Astrocyte (in vitro differentiated cells and primary cell): ENCODE results near the gene AP3S2. TPM values are rescaled to one million over a fixed set of nuclear protein-coding genes. Genes with fewer than 3 reads are reported as not detected.

Source experiments
- DNase-seq: peaks from one replicate; pipeline ENCODE4 v3.0.0-alpha.2; 2010; ENCODE audit warnings: low read depth
- FAIRE-seq: peaks from 2 replicates; lab custom pipeline; 2011; peaks lifted over from hg19 to GRCh38; lab: Jason Lieb, UNC
- H2AFZ ChIP-seq: 2 replicates; pipeline ENCODE4 v1.6.0; 2012; ENCODE audit warnings: low read depth, low read length, inconsistent platforms
- H3K27ac ChIP-seq: 2 replicates; pipeline ENCODE4 v1.5.1; 2011; ENCODE audit warnings: low read depth, low read length, inconsistent platforms
- H3K27me3 ChIP-seq: 2 replicates; pipeline ENCODE4 v1.6.0; 2011; ENCODE audit warnings: low read length, inconsistent platforms; ENCODE audit not compliant: insufficient read depth
- H3K36me3 ChIP-seq: 2 replicates; pipeline ENCODE4 v1.5.1; 2011; ENCODE audit warnings: low read length, inconsistent platforms; ENCODE audit not compliant: insufficient read depth
- H3K4me1 ChIP-seq: 2 replicates; pipeline ENCODE4 v1.5.1; 2011; ENCODE audit warnings: low read length, inconsistent platforms; ENCODE audit not compliant: insufficient read depth
- H3K4me2 ChIP-seq: 2 replicates; pipeline ENCODE4 v1.6.0; 2012; ENCODE audit warnings: low read length, inconsistent platforms
- H3K4me3 ChIP-seq: 2 replicates; pipeline ENCODE4 v1.5.1; 2011; ENCODE audit warnings: low read depth, mild to moderate bottlenecking, low read length, inconsistent platforms; ENCODE audit not compliant: insufficient read depth
- H3K79me2 ChIP-seq: 2 replicates; pipeline ENCODE4 v1.6.0; 2012; ENCODE audit warnings: mild to moderate bottlenecking, low read length, inconsistent platforms; ENCODE audit not compliant: insufficient read depth
- H3K9ac ChIP-seq: 2 replicates; pipeline ENCODE4 v1.6.0; 2012; ENCODE audit warnings: mild to moderate bottlenecking, low read length, inconsistent platforms
- H3K9me3 ChIP-seq: 2 replicates; pipeline ENCODE4 v1.5.1; 2012; ENCODE audit warnings: low read depth, mild to moderate bottlenecking, low read length, inconsistent platforms; ENCODE audit not compliant: insufficient read depth
- H4K20me1 ChIP-seq: 2 replicates; pipeline ENCODE4 v1.6.0; 2012; ENCODE audit warnings: low read length, inconsistent platforms; ENCODE audit not compliant: insufficient read depth
- H3K27ac Mint-ChIP-seq: one replicate; pipeline ENCODE4 v1.8.0; 2021; ENCODE audit warnings: mild to moderate bottlenecking, mixed read lengths; ENCODE audit not compliant: unreplicated experiment
- H3K27me3 Mint-ChIP-seq: one replicate; pipeline ENCODE4 v1.8.0; 2021; ENCODE audit warnings: low read depth, mixed read lengths; ENCODE audit not compliant: unreplicated experiment
- H3K36me3 Mint-ChIP-seq: one replicate; pipeline ENCODE4 v1.8.0; 2021; ENCODE audit warnings: low read depth, mixed read lengths; ENCODE audit not compliant: unreplicated experiment
- H3K4me1 Mint-ChIP-seq: one replicate; pipeline ENCODE4 v1.8.0; 2021; ENCODE audit warnings: low read depth, mixed read lengths; ENCODE audit not compliant: unreplicated experiment
- H3K4me3 Mint-ChIP-seq: one replicate; pipeline ENCODE4 v1.8.0; 2021; ENCODE audit warnings: mild to moderate bottlenecking, moderate library complexity, mixed read lengths; ENCODE audit not compliant: unreplicated experiment
- H3K9me3 Mint-ChIP-seq: one replicate; pipeline ENCODE4 v1.8.0; 2021; ENCODE audit warnings: mild to moderate bottlenecking, mixed read lengths; ENCODE audit not compliant: unreplicated experiment
- CTCF ChIP-seq: IDR thresholded peaks from 2 replicates; pipeline ENCODE4 v1.5.1; 2011; ENCODE audit warnings: low read depth, mild to moderate bottlenecking, inconsistent platforms, low read length, moderate library complexity; ENCODE audit not compliant: insufficient read depth
- EZH2 ChIP-seq: IDR thresholded peaks from 2 replicates; pipeline ENCODE4 v1.6.1; 2012; ENCODE audit warnings: mild to moderate bottlenecking, low read length, inconsistent platforms; ENCODE audit not compliant: insufficient read depth
- total RNA-seq: library from RNA; stranded (reverse); gene quantifications from 2 replicates; pipeline ENCODE4 v1.2.1, GENCODE V29; 2021

The AP3S2 gene
- total RNA-seq, 1 donor from 2014 or later: 41.2 TPM

GRCh38 chr15:89839167-89839810 is 54.5 kb downstream of the AP3S2 start:
- FAIRE-seq (no peak), DNase-seq (no peak)
- no peaks in the 10 kb centered on the region for H3K27me3 ChIP-seq
- H2AFZ ChIP-seq: no peak overlapping the region
- no peak overlapping the region for H3K4me3 ChIP-seq
- H3K4me3 Mint-ChIP-seq: no peak overlapping the region
- H3K9me3 ChIP-seq: no peaks in the 10 kb centered on the region
- H3K9me3 Mint-ChIP-seq: no peaks in the 10 kb centered on the region
- peaks cover 28% of the 10 kb centered on the region for H3K4me1 Mint-ChIP-seq
- H3K36me3 ChIP-seq: peaks cover 14% of the 10 kb centered on the region
- peaks cover 8% of the 10 kb centered on the region for H3K36me3 Mint-ChIP-seq
- TF ChIP-seq CTCF (no peak), EZH2 (no peak)
- H3K4me1 ChIP-seq: peaks cover 26% of the 10 kb centered on the region
- no peaks in the 10 kb centered on the region for H4K20me1 ChIP-seq
- H3K27ac Mint-ChIP-seq: no peak overlapping the region
- no peaks in the 10 kb centered on the region for H3K79me2 ChIP-seq
- H3K27ac ChIP-seq: no peak overlapping the region
- no peak overlapping the region for H3K9ac ChIP-seq
- no peaks in the 10 kb centered on the region for H3K27me3 Mint-ChIP-seq
- H3K4me2 ChIP-seq: no peak overlapping the region

- peak overlapping the region; percentile 85 for H3K27ac ChIP-seq
- H3K4me2 ChIP-seq: peak overlapping the region; percentile 84
- no peak for FAIRE-seq
- no peaks in the 10 kb centered on the region for H3K79me2 ChIP-seq
- H3K4me3 ChIP-seq: no peak overlapping the region
- H3K9ac ChIP-seq: peak overlapping the region; percentile 71
- peaks cover 26% of the 10 kb centered on the region for H3K4me1 ChIP-seq
- H3K9me3 Mint-ChIP-seq: no peaks in the 10 kb centered on the region
- no peak for TF ChIP-seq EZH2
- no peak for TF ChIP-seq CTCF
- H3K27me3 ChIP-seq: no peaks in the 10 kb centered on the region
- peak; percentile 65 for DNase-seq
- peak overlapping the region; percentile 99 for H3K27ac Mint-ChIP-seq
- peaks cover 23% of the 10 kb centered on the region for H3K36me3 Mint-ChIP-seq
- no peaks in the 10 kb centered on the region for H3K9me3 ChIP-seq
- peaks cover 27% of the 10 kb centered on the region for H3K36me3 ChIP-seq
- no peak overlapping the region for H2AFZ ChIP-seq
- no peaks in the 10 kb centered on the region for H3K27me3 Mint-ChIP-seq
- no peaks in the 10 kb centered on the region for H4K20me1 ChIP-seq
- H3K4me3 Mint-ChIP-seq: peak overlapping the region; percentile 40
- peaks cover 28% of the 10 kb centered on the region for H3K4me1 Mint-ChIP-seq
Measured at GRCh38 chr15:89837830-89838178, 56.0 kb downstream of the AP3S2 start.

- TF ChIP-seq CTCF (no peak), EZH2 (peak; percentile 10)
- Histone ChIP-seq H4K20me1 (no peaks in the 10 kb centered on the region), H3K36me3 (peaks cover 29% of the 10 kb centered on the region), H3K4me2 (peak overlapping the region; percentile 84), H3K4me3 (peak overlapping the region; percentile 43), H3K79me2 (no peaks in the 10 kb centered on the region), H3K27ac (peak overlapping the region; percentile 85), H2AFZ (no peak overlapping the region), H3K27me3 (no peaks in the 10 kb centered on the region), H3K4me1 (peaks cover 26% of the 10 kb centered on the region), H3K9ac (peak overlapping the region; percentile 71), H3K9me3 (no peaks in the 10 kb centered on the region)
- DNase-seq (peak; percentile 38), FAIRE-seq (no peak)
- H3K36me3 Mint-ChIP-seq: peaks cover 24% of the 10 kb centered on the region
- H3K4me1 Mint-ChIP-seq: peaks cover 28% of the 10 kb centered on the region
- no peaks in the 10 kb centered on the region for H3K27me3 Mint-ChIP-seq
- H3K9me3 Mint-ChIP-seq: no peaks in the 10 kb centered on the region
- peak overlapping the region; percentile 99 for H3K27ac Mint-ChIP-seq
- peak overlapping the region; percentile 72 for H3K4me3 Mint-ChIP-seq
Measured at GRCh38 chr15:89837134-89837829, 56.5 kb downstream of the AP3S2 start.
